OCI-LY7 (cell line): ENCODE measurements around the gene KCNRG. TPM values are rescaled to one million over a fixed set of nuclear protein-coding genes. Genes with fewer than 3 reads are reported as not detected.

Source experiments
- BruUV-seq: library from RNA; stranded (reverse); fragments of 400-500 nt; replicated peaks from 2 replicates; lab custom pipeline; 2021; lab: Mats Ljungman, UMichigan
- CTCF ChIA-PET: fragments of 300-600 bp; sonication (Branson Sonifier 250); formaldehyde crosslinking; loops from one replicate; lab custom pipeline; 2022; ENCODE audit warnings: antibody characterized with exemption; ENCODE audit not compliant: unreplicated experiment; lab: Charles Lee
- POLR2A ChIA-PET: fragments of 300-600 bp; sonication (Branson Sonifier 250); formaldehyde crosslinking; loops from one replicate; lab custom pipeline; 2022; ENCODE audit warnings: antibody characterized with exemption; lab: Charles Lee
- DNase-seq: peaks from one replicate; pipeline ENCODE4 v3.0.0-alpha.2; 2015; ENCODE audit warnings: low spot score
- H2AFZ ChIP-seq: fragments of 200-600 bp; sonication (generic), shearing (Covaris generic); 2 replicates; pipeline ENCODE4 v1.6.1; 2014; ENCODE audit warnings: mild to moderate bottlenecking, antibody characterized with exemption, low read length, moderate library complexity
- H3K27ac ChIP-seq: fragments of 200-600 bp; sonication (generic); 2 replicates; pipeline ENCODE4 v1.5.1; 2014; ENCODE audit warnings: mixed run types, low read depth, mild to moderate bottlenecking, moderate library complexity, low read length, inconsistent platforms; ENCODE audit not compliant: poor library complexity, severe bottlenecking
- H3K36me3 ChIP-seq: fragments of 200-600 bp; sonication (generic); 2 replicates; pipeline ENCODE4 v1.6.1; 2014; ENCODE audit warnings: mild to moderate bottlenecking, antibody characterized with exemption, low read length, moderate library complexity, mixed read lengths; ENCODE audit not compliant: insufficient read depth
- H3K4me1 ChIP-seq: fragments of 200-600 bp; sonication (generic); 2 replicates; pipeline ENCODE4 v1.5.1; 2014; ENCODE audit warnings: mild to moderate bottlenecking, low read length; ENCODE audit not compliant: insufficient read depth, poor library complexity, severe bottlenecking
- H3K4me2 ChIP-seq: fragments of 200-600 bp; sonication (generic); 2 replicates; pipeline ENCODE4 v1.6.1; 2014; ENCODE audit warnings: mild to moderate bottlenecking, low read length
- H3K4me3 ChIP-seq: fragments of 200-600 bp; sonication (generic); 2 replicates; pipeline ENCODE4 v1.5.1; 2014; ENCODE audit warnings: mild to moderate bottlenecking, low read depth, low read length; ENCODE audit not compliant: poor library complexity, severe bottlenecking
- H3K79me2 ChIP-seq: fragments of 200-600 bp; sonication (generic); 2 replicates; pipeline ENCODE4 v1.6.1; 2016; ENCODE audit warnings: low read depth, mild to moderate bottlenecking, low read length, moderate library complexity, mixed read lengths; ENCODE audit not compliant: insufficient read depth
- H3K9me2 ChIP-seq: fragments of 200-600 bp; sonication (generic); 2 replicates; pipeline ENCODE4 v1.6.1; 2016; ENCODE audit warnings: mild to moderate bottlenecking, low read length, mixed read lengths; ENCODE audit not compliant: insufficient read depth
- H3K9me3 ChIP-seq: fragments of 200-600 bp; sonication (generic); 2 replicates; pipeline ENCODE4 v1.6.1; 2014; ENCODE audit warnings: mild to moderate bottlenecking, mixed run types, low read length, mixed read lengths
- H4K20me1 ChIP-seq: fragments of 200-600 bp; sonication (generic); 2 replicates; pipeline ENCODE4 v1.6.1; 2014; ENCODE audit warnings: mild to moderate bottlenecking, antibody characterized with exemption, low read length, moderate library complexity, mixed read lengths; ENCODE audit not compliant: insufficient read depth
- EZH2phosphoT487 ChIP-seq: fragments of 200-600 bp; sonication (generic); IDR thresholded peaks from 2 replicates; pipeline ENCODE4 v1.6.1; 2018; ENCODE audit warnings: low read depth, borderline replicate concordance, mild to moderate bottlenecking, mixed run types, antibody characterized with exemption, low read length, moderate library complexity, mixed read lengths
- intact Hi-C: fragments of 100-400 bp; cut with micrococcal nuclease; formaldehyde crosslinking; loops from one replicate; pipeline ENCODE4 v1.10.0; 2022; ENCODE audit not compliant: unreplicated experiment
- total RNA-seq, 2 experiments: library from RNA; depleted of rRNA in 1 of 2; stranded (reverse); fragments of >200 nt in 1 of 2; shearing (Covaris generic) in 1 of 2; gene quantifications; 2 replicates each; pipeline ENCODE4 v1.2.3, GENCODE V29; 2014 to 2022
- TF ChIP-seq, protein P1 (sequence below): fragments of 200-600 bp; sonication (generic); conservative IDR thresholded peaks from 2 replicates; pipeline ENCODE4 v1.5.1; 2014; ENCODE audit warnings: mild to moderate bottlenecking, antibody characterized with exemption, low read length, moderate library complexity, mixed read lengths

Gene KCNRG
- total RNA-seq, 2 experiments from 2014 or later: 0.28 TPM; not detected in 1

DNA sequence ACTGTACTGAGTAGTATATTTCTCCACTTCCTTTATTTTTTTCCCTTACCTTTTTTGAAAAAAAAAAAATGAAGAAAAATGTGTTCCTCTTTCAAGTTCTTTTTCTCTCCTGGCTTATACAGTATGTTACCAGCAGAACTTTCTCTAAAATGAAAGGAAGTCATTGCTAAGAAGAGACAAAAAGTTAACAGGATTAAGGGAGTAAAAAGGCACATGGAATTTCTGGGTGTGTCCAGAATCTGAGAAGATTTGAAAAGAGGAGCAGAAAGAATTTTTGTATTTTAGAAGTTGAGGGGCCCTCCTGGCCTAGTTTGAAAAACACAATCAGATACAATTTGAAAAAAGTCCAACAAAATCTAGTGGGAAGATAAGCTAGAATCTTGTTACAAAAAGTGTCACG is 39.4 kb upstream of the KCNRG start:
- no peaks in the 10 kb centered on the region for H3K9me3 ChIP-seq
- H4K20me1 ChIP-seq: no peaks in the 10 kb centered on the region
- H3K4me2 ChIP-seq: no peak overlapping the region
- intact Hi-C loops: loop anchor here (1.0 to 5.0 kb wide), 5 partner anchors 146 to 1094 kb away; no protein-coding TSS in a partner anchor
- DNase-seq: no peak
- H2AFZ ChIP-seq: no peak overlapping the region
- H3K36me3 ChIP-seq: peaks cover 20% of the 10 kb centered on the region; the same call in 1 of the 2 replicates
- H3K27ac ChIP-seq: no peak overlapping the region
- H3K79me2 ChIP-seq: no peaks in the 10 kb centered on the region
- ChIA-PET POLR2A (interaction anchor here (0.8 to 1.2 kb wide), 2 partner anchors 13 to 21 kb away, joined by 3 to 6 read pairs; partner anchors contain the start of gene TRIM13), CTCF (interaction anchor here (0.7 kb wide), 1 partner anchor 825 kb away, joined by 3 read pairs; no protein-coding TSS in a partner anchor)
- BruUV-seq: no TSS peak
- H3K4me3 ChIP-seq: no peak overlapping the region
- peaks cover 8% of the 10 kb centered on the region for H3K4me1 ChIP-seq
- TF ChIP-seq, protein P1, sequence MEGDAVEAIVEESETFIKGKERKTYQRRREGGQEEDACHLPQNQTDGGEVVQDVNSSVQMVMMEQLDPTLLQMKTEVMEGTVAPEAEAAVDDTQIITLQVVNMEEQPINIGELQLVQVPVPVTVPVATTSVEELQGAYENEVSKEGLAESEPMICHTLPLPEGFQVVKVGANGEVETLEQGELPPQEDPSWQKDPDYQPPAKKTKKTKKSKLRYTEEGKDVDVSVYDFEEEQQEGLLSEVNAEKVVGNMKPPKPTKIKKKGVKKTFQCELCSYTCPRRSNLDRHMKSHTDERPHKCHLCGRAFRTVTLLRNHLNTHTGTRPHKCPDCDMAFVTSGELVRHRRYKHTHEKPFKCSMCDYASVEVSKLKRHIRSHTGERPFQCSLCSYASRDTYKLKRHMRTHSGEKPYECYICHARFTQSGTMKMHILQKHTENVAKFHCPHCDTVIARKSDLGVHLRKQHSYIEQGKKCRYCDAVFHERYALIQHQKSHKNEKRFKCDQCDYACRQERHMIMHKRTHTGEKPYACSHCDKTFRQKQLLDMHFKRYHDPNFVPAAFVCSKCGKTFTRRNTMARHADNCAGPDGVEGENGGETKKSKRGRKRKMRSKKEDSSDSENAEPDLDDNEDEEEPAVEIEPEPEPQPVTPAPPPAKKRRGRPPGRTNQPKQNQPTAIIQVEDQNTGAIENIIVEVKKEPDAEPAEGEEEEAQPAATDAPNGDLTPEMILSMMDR: no peak
- no peak for TF ChIP-seq EZH2phosphoT487
- no peaks in the 10 kb centered on the region for H3K9me2 ChIP-seq

DNA sequence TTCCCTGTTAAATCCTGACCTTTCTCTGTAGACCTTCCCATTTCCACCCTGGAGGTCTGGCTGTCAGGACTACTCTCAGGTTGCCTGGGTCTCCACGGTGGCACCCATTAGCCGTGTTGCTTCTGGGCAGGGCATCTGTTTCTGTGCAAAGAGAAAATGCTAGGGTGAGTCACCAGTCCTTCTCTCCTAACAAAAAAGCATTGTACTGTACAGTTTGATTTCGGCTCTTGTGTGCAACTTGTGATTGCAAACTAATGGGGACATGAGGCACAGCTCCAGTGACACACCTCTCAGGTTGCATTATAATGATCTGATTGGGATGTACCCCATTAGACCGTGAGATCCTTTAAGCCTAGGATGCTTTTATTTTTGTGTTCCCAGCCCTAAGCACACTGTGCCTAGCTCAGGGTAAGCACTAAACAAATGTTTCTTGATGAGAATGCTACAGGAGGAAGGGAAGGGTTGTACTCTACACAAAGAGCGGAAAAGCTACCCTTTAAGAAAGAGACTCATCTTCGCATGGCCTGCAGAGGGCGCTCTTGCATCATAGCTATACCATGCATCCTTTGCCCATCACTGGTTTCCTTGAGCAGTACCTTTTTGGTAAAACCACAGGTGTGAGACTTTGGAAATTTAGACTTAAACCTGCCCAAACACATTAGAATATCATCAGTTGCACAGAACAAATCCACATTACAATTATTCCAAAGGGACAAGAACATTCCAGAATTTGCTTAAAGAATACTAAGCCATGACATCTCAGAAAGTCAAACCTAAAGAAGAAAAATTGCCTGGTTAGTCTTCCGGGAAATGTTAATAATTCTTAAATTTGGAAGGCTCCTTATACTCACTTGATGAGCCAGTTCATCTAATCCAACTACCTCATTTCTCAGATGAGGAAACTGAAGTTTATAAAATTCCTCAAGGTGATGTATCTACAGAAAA is 38.7 kb upstream of the KCNRG start:
- POLR2A ChIA-PET: interaction anchor here (0.7 to 1.2 kb wide), 4 partner anchors 21 to 816 kb away, joined by 3 to 6 read pairs (median 4); partner anchors contain the start of gene TRIM13
- CTCF ChIA-PET: interaction anchor here (0.7 to 1.3 kb wide), 3 partner anchors 21 to 824 kb away, joined by 3 to 4 read pairs (median 3); no protein-coding TSS in a partner anchor
- H2AFZ ChIP-seq: peak overlapping the region; percentile 38; the same call in 1 of the 2 replicates
- no TSS peak for BruUV-seq
- no peaks in the 10 kb centered on the region for H4K20me1 ChIP-seq
- H3K4me1 ChIP-seq: peaks cover 8% of the 10 kb centered on the region
- H3K27ac ChIP-seq: no peak overlapping the region
- no peak overlapping the region for H3K4me3 ChIP-seq
- H3K36me3 ChIP-seq: peaks cover 20% of the 10 kb centered on the region; the same call in 1 of the 2 replicates
- H3K9me3 ChIP-seq: no peaks in the 10 kb centered on the region
- no peaks in the 10 kb centered on the region for H3K79me2 ChIP-seq
- TF ChIP-seq EZH2phosphoT487: no peak
- TF ChIP-seq, protein P1: peak; percentile 99
- H3K9me2 ChIP-seq: no peaks in the 10 kb centered on the region
- no peak overlapping the region for H3K4me2 ChIP-seq
- intact Hi-C loops: loop anchor here (1.0 to 5.0 kb wide), 5 partner anchors 146 to 1094 kb away; no protein-coding TSS in a partner anchor
- DNase-seq: peak; percentile 87
